GM19324 (cell line): ENCODE data around the gene ERVMER34-1.

Experiments
- ATAC-seq: cut with Tn5 transposase; IDR thresholded peaks from one replicate; pipeline ENCODE4 v1.9.1; 2021; ENCODE audit warnings: mild to moderate bottlenecking, moderate library complexity; ENCODE audit not compliant: unreplicated experiment, low FRiP score

The ERVMER34-1 gene

DNA sequence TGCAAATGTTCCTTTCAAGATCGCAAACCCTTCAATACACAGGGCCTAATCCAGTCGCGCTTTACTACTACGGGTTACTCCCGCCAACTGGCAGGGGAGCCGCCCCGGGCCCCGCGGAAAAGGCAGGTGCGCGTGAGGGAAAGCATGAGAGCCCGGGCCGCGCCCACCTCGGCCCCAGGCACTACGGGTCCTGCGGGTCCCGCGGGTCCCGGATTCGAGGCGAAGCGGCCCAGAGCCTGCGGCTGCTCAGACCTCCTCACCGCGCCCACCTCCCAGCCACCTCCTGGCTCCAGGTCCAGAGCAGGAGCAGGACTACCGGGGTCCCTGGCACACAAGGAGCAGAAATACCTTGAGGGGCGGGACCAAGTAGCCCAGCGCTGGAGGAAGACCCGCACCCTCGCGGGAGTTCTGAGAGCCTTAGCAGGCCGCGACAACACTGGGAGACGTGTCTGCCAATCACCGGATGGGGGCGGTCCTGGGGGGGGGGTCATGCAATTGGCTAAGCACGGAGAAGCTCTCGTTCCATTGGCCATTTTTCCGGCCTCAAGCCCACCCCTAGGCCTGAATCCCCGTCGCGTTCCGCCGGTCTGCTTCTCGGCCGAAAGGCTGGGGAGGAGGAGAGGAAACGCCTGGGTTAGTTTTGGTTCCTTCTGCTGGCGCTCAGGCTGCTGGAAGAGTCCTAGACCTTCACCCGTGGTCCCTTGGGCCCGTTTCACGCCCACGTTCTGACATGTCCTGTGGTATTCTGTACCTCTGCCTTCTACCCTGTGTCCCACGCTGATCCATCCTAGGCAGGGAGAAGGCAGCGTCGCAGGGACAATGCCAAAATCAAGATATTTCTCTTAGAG lies 29.0 kb downstream of the ERVMER34-1 start:
- peak; percentile 98 for ATAC-seq

DNA sequence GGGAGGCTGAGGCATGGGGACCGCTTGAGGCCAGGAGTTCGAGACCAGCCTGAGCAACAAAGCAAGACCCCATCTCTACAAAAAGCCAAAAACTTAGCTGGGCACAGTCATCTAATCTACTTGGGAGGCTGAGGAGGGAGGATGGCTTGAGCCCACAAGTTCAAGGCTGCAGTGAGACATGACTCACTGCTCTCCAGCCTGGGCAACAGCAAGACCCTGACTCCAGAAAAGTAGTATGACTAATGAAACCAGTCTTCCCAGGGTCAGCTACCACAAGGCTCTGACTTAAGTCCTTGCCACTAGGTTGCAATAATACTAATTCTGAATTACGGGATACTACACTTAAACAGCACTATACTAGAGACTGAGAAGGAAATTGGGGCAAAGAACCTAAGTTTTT lies 33.1 kb downstream of the ERVMER34-1 start:
- ATAC-seq, result no peak

DNA sequence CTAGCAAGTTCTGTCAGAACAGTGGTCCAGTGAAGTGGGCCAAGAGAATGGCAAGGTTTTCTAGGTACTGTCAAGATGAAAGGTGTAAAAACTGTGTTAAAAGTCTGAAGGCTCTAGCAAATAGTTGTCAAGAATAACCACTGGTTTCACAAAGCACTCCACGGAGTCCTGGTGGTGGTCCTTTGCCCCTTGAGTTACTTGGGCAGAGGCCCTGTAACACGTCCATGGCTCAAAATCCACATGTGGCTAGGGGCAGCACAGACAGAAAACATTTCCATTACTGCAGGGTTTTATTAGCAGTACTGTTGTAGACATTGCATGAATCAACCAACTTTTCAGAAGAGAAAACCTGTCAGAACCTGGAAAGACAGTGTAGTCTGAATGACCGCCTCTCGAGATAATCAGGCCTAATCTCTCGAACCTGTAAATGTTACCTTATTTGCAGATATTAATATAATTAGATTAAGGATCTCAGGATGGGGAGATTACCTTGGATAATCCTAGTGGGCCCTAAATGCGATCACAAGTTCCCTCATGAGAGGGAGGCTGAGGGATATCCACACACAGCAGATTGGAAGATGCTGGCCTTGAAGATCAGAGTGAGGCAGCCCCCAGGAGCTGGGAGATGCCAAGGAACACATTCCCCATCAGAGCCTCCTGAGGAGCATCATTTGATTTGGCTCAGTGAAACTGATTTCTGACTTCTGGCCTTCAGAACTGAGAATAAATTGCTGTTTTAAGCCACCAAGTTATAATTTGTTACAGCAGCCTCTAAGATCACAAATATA lies 34.7 kb downstream of the ERVMER34-1 start:
- ATAC-seq, result no peak

DNA sequence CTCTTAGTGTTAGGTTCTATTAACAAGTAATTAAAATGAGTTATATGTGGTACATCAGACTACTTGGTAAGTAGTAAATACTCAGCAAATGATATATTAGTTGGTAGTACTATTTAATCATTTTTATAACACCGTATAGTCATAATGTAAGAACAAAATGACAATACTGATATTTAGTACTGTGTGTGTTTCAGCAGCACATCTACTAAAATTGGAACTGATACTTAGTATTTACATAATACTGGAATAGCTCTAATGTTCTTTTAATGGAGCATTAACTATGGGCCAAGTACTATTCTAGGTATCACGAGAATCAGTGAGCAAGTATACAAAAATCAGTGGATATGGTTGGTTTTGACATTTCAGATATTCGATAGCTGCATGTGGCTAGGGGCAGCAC lies 35.3 kb downstream of the ERVMER34-1 start:
- ATAC-seq, result no peak

DNA sequence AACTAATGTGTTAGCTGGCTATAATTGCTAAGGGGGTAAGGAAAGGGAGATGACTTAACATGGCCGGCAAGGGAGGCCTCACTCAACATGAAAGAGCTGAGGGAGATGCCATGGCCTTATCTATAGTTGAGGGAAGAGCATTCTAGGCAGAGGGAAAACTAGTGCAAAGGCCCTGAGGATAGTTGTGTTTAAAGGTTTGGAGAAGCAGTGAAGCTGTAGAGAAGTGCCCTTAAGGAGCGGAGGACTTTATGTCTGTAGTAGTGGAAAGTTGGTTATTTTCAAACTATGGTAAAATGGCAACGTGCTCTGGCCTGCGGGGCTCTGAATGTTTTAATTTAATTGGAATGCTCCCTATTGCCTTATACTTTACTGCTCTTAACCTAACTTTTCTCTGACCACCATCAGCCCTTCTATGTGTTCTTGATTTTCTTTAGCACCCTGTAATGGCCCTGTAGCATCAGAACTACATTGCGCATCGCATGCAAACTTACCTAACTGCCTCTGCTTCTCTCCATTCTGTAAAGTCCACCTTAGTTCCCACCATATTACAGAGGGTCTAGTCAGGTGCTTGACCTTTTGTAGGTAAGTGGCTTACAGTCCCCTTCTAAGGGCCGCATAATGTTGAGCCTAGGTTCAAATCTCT lies 35.8 kb downstream of the ERVMER34-1 start:
- no peak for ATAC-seq

DNA sequence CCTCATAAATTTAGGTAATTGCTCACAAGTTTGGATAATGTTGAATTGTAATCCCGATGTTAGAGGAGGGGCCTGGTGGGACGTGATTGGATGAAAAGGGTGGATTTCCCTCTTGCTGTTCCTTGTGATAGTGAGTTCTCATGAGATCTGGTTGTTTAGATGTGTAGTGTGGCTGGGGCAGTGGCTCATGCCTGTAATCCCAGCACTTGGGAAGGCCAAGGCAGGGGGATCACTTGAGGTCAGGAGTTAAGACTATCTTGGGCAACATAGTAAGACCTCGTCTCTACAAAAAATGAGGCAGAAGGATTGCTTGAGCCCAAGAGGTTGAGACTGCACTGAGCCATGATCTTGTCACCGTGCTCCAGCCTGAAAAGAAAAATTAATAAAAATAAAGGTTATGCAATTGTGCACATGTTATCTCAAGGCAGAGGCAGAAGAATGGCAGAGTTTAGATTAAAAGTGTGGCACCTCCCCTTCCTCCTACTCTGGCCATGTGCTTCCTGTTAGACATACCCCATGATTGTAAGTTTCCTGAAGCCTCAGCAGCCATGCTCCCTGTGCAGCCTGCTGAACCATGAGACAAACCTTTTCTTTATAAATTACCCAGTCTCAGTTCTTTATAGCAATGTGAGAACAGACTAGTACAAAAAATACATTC lies 36.5 kb downstream of the ERVMER34-1 start:
- ATAC-seq, result no peak

DNA sequence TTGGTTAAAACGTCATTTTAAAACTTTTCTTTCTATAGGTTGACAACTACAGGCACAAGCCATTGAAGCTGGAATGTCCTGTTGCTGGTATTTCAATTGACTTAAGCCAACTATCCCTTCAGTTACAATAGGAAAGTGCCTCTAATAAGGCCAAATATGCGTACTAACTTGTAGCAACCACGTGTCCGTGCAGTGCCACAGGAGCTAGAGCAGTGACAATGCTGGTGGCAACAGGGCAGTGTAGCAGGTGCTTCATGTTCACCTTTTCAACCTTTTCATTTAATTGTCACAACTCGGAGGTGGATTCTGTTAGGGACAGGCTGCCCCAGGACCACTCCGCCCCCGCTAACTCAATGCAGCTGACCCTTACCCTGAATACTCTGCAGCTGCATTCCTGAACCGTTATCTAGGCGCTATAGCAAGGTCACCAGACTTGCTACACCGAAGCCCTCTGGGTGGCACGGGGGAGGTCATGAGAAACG lies 37.7 kb downstream of the ERVMER34-1 start:
- no peak for ATAC-seq

DNA sequence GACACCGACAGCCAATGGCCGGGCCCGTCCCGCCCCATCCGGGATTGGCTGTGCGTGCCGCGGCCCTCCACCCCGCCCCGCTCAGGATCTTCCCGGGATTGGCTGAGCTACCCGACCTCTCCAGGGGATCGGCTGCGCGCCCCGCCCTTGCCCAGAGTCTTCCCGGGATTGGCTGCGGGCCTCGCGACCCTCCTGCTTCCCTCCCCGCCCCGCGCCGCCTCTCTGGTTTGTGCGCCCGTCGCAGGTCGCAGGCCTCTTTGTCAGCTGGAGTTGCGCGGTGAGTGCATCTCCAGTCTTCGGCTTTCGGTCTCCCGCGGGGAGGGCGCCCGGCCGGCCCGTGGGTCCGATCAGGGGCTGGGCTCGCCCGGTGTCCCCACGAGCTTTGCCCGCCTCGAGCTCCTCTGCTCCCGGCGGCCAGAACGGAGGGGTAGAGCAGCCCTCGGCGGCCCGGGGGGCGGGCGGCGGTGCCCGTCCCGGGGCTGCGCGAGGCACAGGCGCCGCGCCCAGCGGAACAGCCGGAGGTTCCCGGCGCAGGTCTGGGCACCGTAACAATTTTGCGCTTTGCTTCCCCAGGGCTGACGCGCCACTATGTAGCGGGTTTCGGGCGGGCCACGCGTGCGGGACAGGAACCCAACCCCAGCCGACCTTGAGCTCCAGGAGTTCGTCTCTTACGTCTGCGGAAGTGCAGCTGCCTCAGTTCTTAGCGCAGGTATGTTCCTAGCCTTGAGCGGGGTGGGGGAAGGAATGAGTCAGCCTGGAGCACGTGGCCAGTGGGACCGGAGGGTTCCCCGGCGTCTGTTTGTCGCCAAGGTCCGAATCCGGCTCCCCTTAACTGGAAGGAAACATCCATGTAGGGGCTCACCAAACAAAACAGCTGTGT lies 38.7 kb downstream of the ERVMER34-1 start:
- ATAC-seq, result peak; percentile 96

DNA sequence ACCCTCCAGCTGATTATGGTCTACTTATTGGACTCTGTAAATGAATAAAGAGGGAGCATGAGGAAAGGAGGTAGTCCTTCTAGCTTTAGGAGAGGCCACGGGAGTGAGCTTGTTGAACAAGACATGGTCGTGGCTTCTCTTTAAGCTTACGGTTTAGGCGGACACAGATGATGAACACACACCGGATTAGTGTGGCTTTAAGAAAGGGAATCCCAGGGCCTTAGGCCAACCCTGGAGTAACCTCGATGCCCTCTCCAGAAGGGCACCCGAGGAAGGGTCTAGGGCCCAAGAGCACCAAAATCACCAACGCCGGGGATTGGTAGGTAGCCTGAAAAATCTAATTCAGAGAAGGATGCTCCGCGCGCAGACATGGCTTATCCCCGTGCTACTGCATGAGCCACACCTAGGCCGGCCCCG lies 39.4 kb downstream of the ERVMER34-1 start:
- peak; percentile 9 for ATAC-seq

DNA sequence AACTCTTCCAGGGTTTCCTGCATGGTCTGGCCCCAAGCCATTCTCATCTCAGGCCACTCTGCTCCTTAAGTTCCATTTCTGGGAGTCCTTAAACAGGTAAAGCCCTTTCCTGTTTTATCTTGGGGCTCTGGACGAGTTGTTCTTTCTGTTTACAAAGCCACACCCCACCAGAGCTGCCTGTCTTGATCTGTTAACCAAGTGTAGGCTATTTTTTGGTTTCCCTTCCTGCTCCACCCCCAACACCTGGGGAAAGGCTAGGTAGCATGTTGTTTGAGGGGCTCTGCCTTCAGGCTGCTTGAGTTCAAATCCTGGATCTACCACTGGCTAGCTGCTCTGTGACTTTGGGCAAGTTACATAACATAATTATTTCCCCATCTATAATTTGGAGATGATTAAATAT lies 40.0 kb downstream of the ERVMER34-1 start:
- ATAC-seq, result no peak

DNA sequence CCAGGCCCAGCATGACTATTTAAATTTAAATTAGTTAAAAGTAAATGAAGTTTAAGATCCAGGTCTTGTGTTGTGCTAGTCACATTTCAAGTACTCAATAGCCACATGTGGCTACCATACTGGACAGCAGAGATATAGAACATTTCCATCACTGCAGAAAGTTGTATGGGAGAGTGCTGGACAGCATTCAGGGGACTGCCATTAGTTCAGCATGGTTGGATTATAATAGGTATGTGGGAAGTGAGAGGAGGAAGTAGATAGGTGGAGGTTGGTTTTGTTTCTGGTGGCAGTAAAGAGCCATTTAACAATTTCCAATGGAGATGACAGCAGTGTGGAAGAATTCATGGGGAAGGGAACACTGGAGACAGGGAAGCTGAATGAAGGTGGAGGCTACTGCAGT lies 42.1 kb downstream of the ERVMER34-1 start:
- no peak for ATAC-seq

DNA sequence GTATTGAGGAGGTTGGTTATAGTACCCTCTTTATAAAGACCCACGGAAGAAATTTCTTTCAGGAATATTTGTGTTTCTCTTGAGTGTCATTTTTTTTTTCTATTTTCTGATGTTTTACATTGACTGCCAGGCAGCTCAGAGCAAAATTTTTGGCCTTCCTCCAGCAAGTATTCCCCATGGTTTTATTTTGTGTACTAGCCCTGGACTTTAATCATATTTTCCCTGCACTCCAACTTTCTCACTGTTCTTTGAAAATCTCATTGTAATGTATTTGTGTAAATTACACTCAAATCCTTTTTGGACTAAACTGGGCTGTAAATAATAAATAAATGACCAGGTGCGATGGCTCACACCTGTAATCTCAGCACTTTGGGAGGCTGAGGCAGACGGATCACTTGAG lies 46.6 kb downstream of the ERVMER34-1 start:
- ATAC-seq, result no peak

DNA sequence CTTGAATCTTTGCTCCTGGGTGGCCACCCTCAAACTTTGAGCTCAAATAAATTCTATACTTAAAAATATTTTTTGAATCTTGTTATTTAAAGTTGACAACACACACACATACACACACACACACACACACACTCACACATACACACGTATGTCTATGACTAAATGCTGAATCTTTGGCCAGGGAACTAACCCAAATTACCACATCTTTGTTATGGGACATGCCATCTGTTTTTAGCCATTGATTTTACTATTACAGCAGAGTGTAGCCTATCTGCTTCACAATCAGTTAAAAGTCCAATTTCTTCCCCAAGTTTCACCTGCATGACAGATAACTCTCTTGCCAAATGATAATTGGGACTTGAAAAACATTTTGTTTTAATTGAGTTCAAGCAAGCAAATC lies 47.1 kb downstream of the ERVMER34-1 start:
- no peak for ATAC-seq

DNA sequence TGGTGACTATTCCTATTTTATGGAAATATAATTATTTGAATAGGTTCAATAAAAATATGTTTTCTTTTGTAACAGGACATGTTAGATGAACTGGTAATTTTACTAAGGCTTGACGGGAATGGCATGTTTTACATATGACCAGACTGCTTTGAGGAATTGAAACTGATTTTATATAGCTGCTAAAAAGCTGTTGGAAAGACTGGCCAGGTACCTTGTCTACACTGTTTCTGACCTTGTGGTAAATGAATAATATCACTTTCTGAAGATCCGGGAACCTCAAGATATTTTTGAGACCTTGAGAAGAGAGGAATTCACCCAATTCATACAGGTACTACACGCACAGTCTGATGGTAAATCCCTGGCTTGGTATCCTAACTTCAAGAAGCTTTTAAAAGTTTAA lies 50.0 kb downstream of the ERVMER34-1 start:
- peak; percentile 93 for ATAC-seq

DNA sequence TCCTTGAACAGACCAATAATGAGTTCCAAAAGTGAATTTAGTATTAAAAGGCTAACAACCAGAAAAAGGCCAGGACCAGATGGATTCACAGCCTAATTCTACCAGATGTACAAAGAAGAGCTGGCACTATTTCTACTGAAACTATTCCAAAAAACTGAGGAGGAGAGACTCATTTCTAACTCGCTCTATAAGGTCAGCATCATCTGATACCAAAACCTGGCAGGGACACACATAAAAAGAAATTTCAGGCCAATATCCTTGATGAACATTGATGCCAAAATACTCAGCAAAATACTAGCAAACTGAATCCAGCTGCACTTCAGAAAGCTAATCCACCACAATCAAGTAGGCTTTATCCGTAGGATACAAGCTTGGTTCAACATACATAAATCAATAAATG lies 56.3 kb downstream of the ERVMER34-1 start:
- ATAC-seq, result no peak

DNA sequence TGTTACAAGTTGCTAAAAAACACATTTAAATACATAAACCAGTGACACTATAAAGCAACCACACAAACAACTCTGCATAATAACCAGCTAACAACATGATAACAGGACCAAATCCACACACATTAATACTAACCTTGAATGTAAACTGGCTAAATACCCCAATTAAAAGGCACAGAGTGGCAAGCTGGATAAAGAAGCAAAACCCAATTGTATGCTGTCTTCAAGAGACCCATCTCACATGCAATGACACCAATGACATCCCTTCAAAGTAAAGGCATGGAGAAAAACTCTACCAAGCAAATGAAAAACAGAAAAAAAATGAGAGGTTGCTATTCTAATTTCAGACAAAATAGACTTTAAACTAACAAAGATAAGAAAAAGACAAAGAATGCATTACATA lies 57.7 kb downstream of the ERVMER34-1 start:
- ATAC-seq, result no peak
